HCT116 (cell line): Measurements from ENCODE around the gene MYL6B. TPM values are rescaled to one million over a fixed set of nuclear protein-coding genes. Genes with fewer than 3 reads are reported as not detected.

Experiments
- total RNA-seq: library from RNA; stranded (reverse); gene quantifications from one replicate; pipeline ENCODE4 v1.2.1, GENCODE V29; 2021; ENCODE audit not compliant: unreplicated experiment

MYL6B gene
- total RNA-seq, 1 experiment from 2014 or later = 94.3 TPM

Other genes starting within 250 kb of the MYL6B start
- 24.8 TPM for gene PYM1, start 224.7 kb upstream of the MYL6B start, total RNA-seq
- gene DGKA, start 221.4 kb upstream of the MYL6B start, total RNA-seq = 58.3 TPM
- gene PMEL, start 186.5 kb upstream of the MYL6B start, total RNA-seq = 5.8 TPM
- gene CDK2, start 185.8 kb upstream of the MYL6B start, total RNA-seq = 90.9 TPM
- 44.5 TPM for gene RAB5B, start 178.5 kb upstream of the MYL6B start, total RNA-seq
- 18.0 TPM for gene SUOX, start 155.3 kb upstream of the MYL6B start, total RNA-seq
- 8.5 TPM for gene IKZF4, start 131.5 kb upstream of the MYL6B start, total RNA-seq
- 70.2 TPM for gene RPS26, start 110.7 kb upstream of the MYL6B start, total RNA-seq
- 39.7 TPM for gene ERBB3, start 72.4 kb upstream of the MYL6B start, total RNA-seq
- 302 TPM for gene PA2G4, start 48.0 kb upstream of the MYL6B start, total RNA-seq
- 4,327 TPM for gene RPL41, start 36.0 kb upstream of the MYL6B start, total RNA-seq
- gene ZC3H10, start 34.3 kb upstream of the MYL6B start, total RNA-seq = 8.7 TPM
- gene ESYT1, start 24.3 kb upstream of the MYL6B start, total RNA-seq = 80.9 TPM
- 554 TPM for gene MYL6, start 5.8 kb downstream of the MYL6B start, total RNA-seq
- gene SMARCC2, start 36.9 kb downstream of the MYL6B start, total RNA-seq = 99.7 TPM
- gene RNF41, start 69.3 kb downstream of the MYL6B start, total RNA-seq = 40.6 TPM
- gene NABP2, start 71.8 kb downstream of the MYL6B start, total RNA-seq = 52.9 TPM
- 0.66 TPM for gene SLC39A5, start 77.5 kb downstream of the MYL6B start, total RNA-seq
- 56.6 TPM for gene ANKRD52, start 105.8 kb downstream of the MYL6B start, total RNA-seq
- gene COQ10A, start 114.4 kb downstream of the MYL6B start, total RNA-seq = 11.7 TPM
- 270 TPM for gene CS, start 147.7 kb downstream of the MYL6B start, total RNA-seq
- 109 TPM for gene CNPY2, start 163.4 kb downstream of the MYL6B start, total RNA-seq
- gene PAN2, start 181.4 kb downstream of the MYL6B start, total RNA-seq = 75.0 TPM
- 0.59 TPM for gene IL23A, start 186.3 kb downstream of the MYL6B start, total RNA-seq
- 53.1 TPM for gene STAT2, start 207.5 kb downstream of the MYL6B start, total RNA-seq
- 0.17 TPM for gene APOF, start 210.3 kb downstream of the MYL6B start, total RNA-seq